ENCODE results near the gene KRT17.
"Not testable (repeated sequence)": the region's sequence is repeated elsewhere in the genome, so short reads cannot be mapped to it uniquely, and the experiment has no call there.

Gene KRT17

GRCh38 chr17:41592601-41593305 lies 31.6 kb downstream of the KRT17 start:
- Histone ChIP-seq H3K27me3 (ENCODE audit: control insufficient read depth, insufficient read depth, low read length) (peaks cover 62% of the 10 kb centered on the region), H3K4me3 (ENCODE audit: low read length) (no peak overlapping the region), H3K9ac (ENCODE audit: low read depth, low read length) (no peak overlapping the region)

DNA sequence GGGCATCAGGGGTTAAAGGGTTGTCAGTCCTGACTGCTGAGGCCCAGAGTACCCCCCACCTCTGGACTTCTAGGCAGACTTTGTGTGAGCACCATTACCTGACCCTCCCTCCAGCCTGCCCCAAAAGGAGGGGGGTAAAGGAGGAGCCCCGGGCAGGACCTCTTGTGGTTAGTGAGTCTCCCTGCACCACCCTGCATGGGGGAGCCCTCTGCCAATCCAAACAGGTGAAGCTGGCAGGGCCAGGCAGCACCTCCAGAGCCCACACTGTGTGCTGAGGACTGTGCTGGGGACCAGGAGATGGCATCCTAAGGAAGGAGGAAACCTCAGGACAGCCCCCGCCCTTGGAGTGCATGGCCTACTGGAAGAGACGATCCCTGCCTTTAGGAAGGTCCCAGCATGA lies 35.1 kb downstream of the KRT17 start:
- Histone ChIP-seq H3K4me1 (ENCODE audit: control insufficient read depth, insufficient read depth, low read length) (no peaks in the 10 kb centered on the region), H3K4me3 (ENCODE audit: low read length) (no peak overlapping the region), H3K4me2 (ENCODE audit: low read length) (no peak overlapping the region), H3K9me3 (replicated peaks; ENCODE audit: low read length) (no peaks in the 10 kb centered on the region), H3K9ac (ENCODE audit: low read depth, low read length) (no peak overlapping the region), H3K36me3 (ENCODE audit: insufficient read depth, low read length) (no peaks in the 10 kb centered on the region), H3K27me3 (ENCODE audit: control insufficient read depth, insufficient read depth, low read length) (peaks cover 56% of the 10 kb centered on the region)

More at GRCh38 chr17:41592601-41593305, 31.6 kb downstream of the KRT17 start:
- H3K36me3 ChIP-seq (ENCODE audit: insufficient read depth, low read length) = no peaks in the 10 kb centered on the region
- no peak overlapping the region for H3K4me2 ChIP-seq (ENCODE audit: low read length)
- H3K9me3 ChIP-seq (replicated peaks; ENCODE audit: low read length) = no peaks in the 10 kb centered on the region
- H3K4me1 ChIP-seq (ENCODE audit: control insufficient read depth, insufficient read depth, low read length) = no peaks in the 10 kb centered on the region

- Histone ChIP-seq H3K9ac (ENCODE audit: low read depth, low read length) (no peak overlapping the region), H3K36me3 (ENCODE audit: insufficient read depth, low read length) (no peaks in the 10 kb centered on the region), H3K4me1 (ENCODE audit: control insufficient read depth, insufficient read depth, low read length) (no peaks in the 10 kb centered on the region), H3K27me3 (ENCODE audit: control insufficient read depth, insufficient read depth, low read length) (peaks cover 54% of the 10 kb centered on the region), H3K9me3 (replicated peaks; ENCODE audit: low read length) (no peaks in the 10 kb centered on the region), H3K4me3 (ENCODE audit: low read length) (no peak overlapping the region), H3K4me2 (ENCODE audit: low read length) (no peak overlapping the region)
Observed at GRCh38 chr17:41588126-41588810, 36.1 kb downstream of the KRT17 start.

DNA sequence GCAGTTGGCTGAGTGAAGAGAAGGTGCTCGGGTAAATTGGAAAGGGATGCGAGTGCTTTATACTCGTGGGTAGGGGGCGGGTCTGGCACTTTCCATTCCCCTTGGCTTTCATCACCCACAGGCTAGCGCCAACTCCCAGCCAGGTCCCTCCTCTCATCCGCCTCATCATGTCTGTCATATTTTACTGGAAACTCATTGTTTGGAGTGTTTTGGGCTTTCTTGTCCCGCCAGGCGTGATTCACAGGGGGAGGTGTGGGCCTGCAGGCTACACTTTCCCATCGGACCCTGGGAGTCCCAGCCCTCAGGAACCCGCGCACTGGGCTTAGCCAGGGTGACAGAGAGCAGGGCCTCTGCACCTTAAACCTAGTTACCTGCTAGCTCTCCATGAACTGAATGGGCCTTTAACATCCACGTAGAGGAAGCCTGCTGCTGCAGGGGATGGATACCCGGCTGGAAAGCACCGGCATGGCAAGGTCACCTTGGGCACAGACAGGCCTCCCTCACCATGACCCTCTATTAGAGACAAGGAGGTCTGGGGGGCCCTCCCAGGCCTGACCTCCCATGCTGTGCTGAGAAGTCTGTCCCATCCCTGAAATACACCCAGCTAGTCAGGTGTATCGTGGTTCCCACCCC lies 37.4 kb downstream of the KRT17 start, which contains the start of gene KRT14:
Gene KRT14, minus strand, starts transcription at position 33 of the 633 bp plus-strand sequence. CDS start 61 bp downstream, outside the sequence.
- no peak within 1 kb of the TSS for H3K9ac ChIP-seq (ENCODE audit: low read depth, low read length)
- H3K4me1 ChIP-seq (ENCODE audit: control insufficient read depth, insufficient read depth, low read length) = no peaks in the 10 kb centered on the region
- no peaks in the 10 kb centered on the region for H3K36me3 ChIP-seq (ENCODE audit: insufficient read depth, low read length)
- H3K4me2 ChIP-seq (ENCODE audit: low read length) = no peak within 1 kb of the TSS
- H3K27me3 ChIP-seq (ENCODE audit: control insufficient read depth, insufficient read depth, low read length) = peaks cover 49% of the 10 kb centered on the region
- no peak within 1 kb of the TSS for H3K4me3 ChIP-seq (ENCODE audit: low read length)
- no peaks in the 10 kb centered on the region for H3K9me3 ChIP-seq (replicated peaks; ENCODE audit: low read length)

DNA sequence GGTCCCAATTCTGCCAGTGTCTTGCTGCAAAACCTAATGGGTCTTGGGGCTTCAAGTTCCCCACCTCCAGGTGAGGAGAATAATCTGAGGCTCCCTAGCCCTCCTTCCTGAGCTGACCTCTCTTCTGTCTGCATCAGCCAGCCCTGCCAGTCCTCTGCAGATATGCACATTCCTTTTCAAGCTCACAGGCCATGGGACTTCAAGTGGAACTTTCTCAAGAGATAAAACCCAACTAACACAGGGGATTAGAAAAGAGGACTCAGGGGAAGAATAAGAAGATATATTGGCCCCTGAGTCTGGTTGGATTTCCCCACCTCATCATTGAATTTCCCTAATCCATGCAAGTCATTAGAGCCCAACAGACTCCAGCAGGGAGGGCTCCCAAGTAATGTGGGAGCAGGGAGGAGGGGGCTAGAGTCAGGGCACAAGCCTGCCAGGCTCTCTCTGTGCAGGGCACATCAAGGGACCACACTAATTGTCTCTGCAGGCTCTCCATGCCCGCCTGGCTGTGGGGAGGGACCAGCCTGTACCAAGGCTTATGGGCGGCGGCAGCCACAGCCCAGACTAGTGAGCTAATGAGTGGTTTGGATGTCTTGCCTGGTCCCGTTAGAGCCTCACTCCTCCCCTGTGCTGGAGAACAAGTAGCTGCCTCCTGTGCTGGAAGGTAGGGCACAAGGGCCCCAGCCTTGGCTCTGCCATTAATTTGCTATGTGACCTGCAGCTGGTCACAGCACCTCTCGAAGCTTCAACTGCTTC lies 38.9 kb downstream of the KRT17 start:
- Histone ChIP-seq H3K27me3 (ENCODE audit: control insufficient read depth, insufficient read depth, low read length) (peaks cover 56% of the 10 kb centered on the region), H3K4me3 (ENCODE audit: low read length) (no peak overlapping the region), H3K4me2 (ENCODE audit: low read length) (no peak overlapping the region), H3K9ac (ENCODE audit: low read depth, low read length) (no peak overlapping the region), H3K4me1 (ENCODE audit: control insufficient read depth, insufficient read depth, low read length) (no peaks in the 10 kb centered on the region), H3K9me3 (replicated peaks; ENCODE audit: low read length) (no peaks in the 10 kb centered on the region), H3K36me3 (ENCODE audit: insufficient read depth, low read length) (no peaks in the 10 kb centered on the region)

GRCh38 chr17:41584331-41584927 lies 39.9 kb downstream of the KRT17 start:
- H3K4me3 ChIP-seq (ENCODE audit: low read length); H3K36me3 ChIP-seq (ENCODE audit: insufficient read depth, low read length); H3K4me2 ChIP-seq (ENCODE audit: low read length); H3K9ac ChIP-seq (ENCODE audit: low read depth, low read length); H3K9me3 ChIP-seq (replicated peaks; ENCODE audit: low read length); H3K4me1 ChIP-seq (ENCODE audit: control insufficient read depth, insufficient read depth, low read length): not testable (repeated sequence)
- peaks cover 51% of the 10 kb centered on the region for H3K27me3 ChIP-seq (ENCODE audit: control insufficient read depth, insufficient read depth, low read length)

DNA sequence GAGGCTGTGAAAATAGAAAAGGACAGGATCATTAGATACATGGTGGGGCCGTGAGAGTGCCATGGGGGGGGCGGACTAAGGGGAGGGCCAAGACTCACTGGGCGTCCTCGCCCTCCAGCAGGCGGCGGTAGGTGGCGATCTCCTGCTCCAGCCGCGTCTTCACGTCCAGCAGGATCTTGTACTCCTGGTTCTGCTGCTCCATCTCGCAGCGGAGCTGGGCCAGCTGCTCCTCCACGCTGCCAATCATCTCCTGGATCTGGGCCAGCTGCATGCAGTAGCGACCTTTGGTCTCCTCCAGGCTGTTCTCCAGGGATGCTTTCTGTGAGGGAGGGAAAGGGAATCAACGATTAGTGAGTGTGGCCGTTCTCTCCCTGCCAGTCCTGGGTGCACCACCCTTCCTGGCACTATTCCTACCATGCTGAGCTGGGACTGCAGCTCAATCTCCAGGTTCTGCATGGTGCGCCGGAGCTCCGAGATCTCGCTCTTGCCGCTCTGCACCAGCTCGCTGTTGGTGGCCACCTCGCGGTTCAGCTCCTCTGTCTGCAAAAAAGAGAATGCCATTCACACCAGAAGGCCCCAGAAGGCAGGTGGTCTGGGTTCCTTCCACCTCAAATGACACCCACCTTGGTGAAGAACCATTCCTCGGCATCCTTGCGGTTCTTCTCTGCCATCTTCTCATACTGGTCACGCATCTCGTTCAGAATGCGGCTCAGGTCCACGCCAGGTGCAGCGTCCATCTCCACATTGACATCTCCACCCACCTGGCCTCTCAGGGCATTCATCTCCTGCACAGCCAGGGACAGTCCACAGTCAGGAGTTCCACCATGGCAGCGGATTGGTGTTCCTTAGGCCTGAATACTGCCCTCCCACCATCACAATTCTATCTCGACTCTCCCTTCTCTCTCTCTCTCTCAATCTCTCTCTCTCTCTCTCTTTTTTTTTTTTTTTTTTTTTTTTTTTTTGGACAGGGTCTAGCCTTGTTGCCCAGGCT lies 40.9 kb downstream of the KRT17 start:
- Histone ChIP-seq H3K9ac (ENCODE audit: low read depth, low read length) (no peak overlapping the region), H3K4me2 (ENCODE audit: low read length) (no peak overlapping the region), H3K9me3 (replicated peaks; ENCODE audit: low read length) (no peaks in the 10 kb centered on the region), H3K4me1 (ENCODE audit: control insufficient read depth, insufficient read depth, low read length) (peaks cover 3% of the 10 kb centered on the region), H3K4me3 (ENCODE audit: low read length) (no peak overlapping the region), H3K36me3 (ENCODE audit: insufficient read depth, low read length) (no peaks in the 10 kb centered on the region), H3K27me3 (ENCODE audit: control insufficient read depth, insufficient read depth, low read length) (peaks cover 55% of the 10 kb centered on the region)

DNA sequence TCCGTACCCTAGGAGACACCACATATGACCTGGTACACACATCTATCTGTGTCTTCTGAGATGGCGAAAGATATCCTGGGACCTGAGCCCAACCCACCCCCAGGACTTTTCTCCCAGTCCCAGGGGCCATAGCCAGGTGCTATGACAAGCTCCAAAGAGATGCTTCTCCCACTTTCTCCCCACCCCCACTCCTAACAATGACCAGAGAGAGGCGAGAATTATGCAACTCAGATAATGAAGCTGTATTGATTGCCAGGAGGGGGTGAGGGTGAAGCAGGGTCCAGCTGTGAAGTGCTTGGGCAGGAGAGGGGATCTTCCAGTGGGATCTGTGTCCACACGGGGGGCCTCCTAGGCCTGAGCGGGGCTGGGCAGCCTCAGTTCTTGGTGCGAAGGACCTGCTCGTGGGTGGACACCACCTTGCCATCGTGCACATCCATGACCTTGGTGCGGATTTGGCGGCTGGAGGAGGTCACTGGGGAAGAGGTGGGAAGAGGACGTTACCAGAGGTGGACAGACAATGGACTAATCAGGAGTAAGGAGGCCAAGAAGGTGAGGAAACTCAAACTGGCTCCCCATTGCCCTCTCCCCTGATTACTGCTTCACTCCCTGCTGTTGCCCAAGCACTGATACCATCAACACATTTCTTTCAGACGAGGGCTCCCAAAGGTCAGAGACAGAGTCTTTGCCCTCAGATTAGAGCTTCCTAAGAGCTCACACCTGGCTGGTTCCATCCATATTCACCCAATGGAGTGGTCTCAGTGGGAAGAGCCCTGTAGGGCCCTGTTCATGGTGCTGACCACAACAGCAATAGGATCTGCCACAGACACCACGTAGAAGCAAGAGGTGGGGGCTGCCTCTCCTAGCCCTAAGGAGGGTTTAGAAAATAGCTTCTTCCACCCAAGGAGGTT lies 42.1 kb downstream of the KRT17 start:
- not testable (repeated sequence) for H3K9ac ChIP-seq (ENCODE audit: low read depth, low read length); H3K4me2 ChIP-seq (ENCODE audit: low read length); H3K36me3 ChIP-seq (ENCODE audit: insufficient read depth, low read length); H3K9me3 ChIP-seq (replicated peaks; ENCODE audit: low read length); H3K4me3 ChIP-seq (ENCODE audit: low read length); H3K4me1 ChIP-seq (ENCODE audit: control insufficient read depth, insufficient read depth, low read length)
- peaks cover 62% of the 10 kb centered on the region for H3K27me3 ChIP-seq (ENCODE audit: control insufficient read depth, insufficient read depth, low read length)

DNA sequence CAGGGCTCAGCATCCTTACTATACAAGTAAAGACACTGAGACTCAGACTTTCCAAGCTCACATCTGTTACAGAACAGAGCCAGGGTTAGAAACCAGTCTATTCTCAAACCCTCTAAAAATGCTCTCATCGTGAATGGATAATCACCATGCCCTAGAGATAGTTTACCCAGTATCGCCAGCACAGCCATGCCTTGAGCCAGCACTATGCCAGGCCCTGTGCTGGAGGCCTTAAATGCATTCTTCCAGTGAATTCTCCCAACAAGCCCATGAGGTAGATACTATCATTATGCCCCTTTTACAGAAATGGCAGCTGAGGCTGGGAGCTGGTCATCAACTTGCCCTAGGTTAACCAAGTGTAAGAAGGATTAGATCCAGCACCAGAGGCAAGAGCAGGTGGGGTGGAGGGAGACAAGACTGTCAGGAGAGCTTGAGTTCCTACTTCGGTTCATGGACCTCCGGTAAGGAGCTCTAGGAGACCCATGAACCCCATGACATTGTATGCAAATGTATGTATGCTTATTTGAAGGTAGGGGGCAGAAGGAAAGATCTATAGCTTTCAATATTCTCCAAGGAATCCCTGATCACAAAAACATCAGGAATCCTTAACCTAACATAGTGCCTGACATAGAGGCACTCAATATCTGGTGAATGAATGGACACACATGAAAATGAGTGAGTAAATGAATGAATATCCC lies 42.9 kb downstream of the KRT17 start:
- Histone ChIP-seq H3K4me1 (ENCODE audit: control insufficient read depth, insufficient read depth, low read length) (peaks cover 3% of the 10 kb centered on the region), H3K9me3 (replicated peaks; ENCODE audit: low read length) (no peaks in the 10 kb centered on the region), H3K9ac (ENCODE audit: low read depth, low read length) (no peak overlapping the region), H3K4me3 (ENCODE audit: low read length) (no peak overlapping the region), H3K4me2 (ENCODE audit: low read length) (no peak overlapping the region), H3K36me3 (ENCODE audit: insufficient read depth, low read length) (no peaks in the 10 kb centered on the region), H3K27me3 (ENCODE audit: control insufficient read depth, insufficient read depth, low read length) (peaks cover 64% of the 10 kb centered on the region)
